G401.6 (cell line): ENCODE data around the gene WNT7B.

Source experiments
- FAIRE-seq: peaks from 2 replicates; lab custom pipeline; 2012; peaks lifted over from hg19 to GRCh38; lab: Jason Lieb, UNC

WNT7B gene

GRCh38 chr22:45905924-45906865 lies 70.8 kb downstream of the WNT7B start:
- no peak for FAIRE-seq

DNA sequence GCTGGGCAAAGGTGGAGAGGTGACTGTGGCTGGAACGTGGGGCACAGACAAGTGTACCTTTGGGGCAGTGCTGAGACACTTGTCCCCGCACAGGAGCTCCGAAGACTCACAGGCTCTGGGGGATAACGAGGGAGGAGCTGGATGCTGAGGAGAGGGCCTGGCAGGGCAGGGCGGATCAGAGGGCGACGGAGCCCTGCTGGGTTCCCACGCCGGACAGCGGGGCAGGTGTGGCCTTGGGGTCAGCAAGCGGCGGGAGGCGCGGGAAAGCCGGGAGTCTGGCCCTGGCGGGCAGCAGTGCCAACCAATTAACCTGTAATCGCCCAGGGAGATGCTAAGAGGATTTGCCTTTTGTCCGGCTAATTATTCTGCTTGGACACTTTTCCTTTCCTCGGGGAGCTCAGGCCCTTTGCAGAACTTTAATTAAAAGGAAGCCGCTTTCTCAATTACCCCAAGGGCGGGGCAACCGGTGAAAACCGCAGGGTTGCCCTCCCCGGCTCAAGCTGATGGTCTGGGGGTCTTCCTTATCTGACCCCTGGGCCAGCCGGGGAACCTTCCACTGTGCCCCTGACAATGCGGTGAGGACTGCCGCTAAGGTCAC lies 71.5 kb downstream of the WNT7B start:
- FAIRE-seq = no peak

DNA sequence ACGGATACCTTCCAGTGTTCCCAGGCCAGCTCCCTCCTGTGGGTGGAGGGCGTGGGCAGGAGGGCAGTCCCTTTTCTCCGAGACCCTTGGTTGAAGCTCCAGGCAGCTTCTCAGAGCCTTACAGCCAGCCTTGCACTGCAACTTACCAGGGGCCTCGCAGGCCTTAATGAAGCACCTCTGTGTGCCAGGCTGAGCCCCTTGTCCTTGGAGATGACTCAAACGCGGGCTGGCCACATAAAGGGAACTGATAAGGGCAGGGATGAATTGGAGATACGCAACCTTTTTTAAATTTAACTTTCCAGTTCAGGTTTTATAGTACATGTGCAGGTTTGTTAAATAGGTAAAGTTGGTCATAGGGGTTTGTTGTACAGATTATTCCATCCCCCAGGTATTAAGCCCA lies 72.7 kb downstream of the WNT7B start:
- FAIRE-seq = no peak

DNA sequence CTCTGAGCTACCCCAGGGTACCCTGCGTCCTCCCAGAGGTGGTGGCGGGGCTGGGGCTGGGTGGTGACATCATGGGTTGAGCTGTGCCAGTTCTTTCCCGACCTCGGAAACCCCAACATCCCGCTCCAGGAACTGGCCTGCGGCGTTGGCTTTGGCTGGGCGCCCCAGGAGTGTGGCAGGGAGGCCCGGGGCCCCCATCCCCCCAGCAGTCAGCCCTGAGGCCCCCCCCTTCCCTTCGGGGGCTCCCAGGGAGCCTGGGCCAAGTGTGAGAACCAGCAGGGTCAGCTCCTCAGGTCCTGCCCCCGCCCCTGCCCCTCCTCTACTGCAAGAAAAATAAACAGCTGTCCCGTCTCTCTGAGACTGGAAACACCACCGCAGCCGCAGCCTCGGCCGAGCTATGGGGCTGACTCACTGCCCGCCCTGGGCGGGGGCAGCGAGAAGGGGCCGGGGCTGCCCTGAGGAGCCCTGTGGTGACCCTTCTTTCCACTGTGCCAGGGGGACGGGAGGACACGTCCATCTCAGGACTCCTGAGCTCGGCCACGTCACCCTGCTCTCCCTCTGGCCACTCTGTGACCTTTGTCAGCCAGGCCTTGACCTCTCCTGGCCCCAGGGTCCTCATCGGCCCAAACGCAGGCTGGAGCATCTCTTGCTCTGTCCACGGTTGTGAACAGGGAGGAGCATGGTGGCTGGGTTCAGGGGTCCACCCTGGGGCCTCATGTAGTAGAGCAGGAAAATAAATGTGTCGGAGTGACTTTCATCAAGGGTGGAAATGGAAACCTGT lies 73.4 kb downstream of the WNT7B start:
- no peak for FAIRE-seq

DNA sequence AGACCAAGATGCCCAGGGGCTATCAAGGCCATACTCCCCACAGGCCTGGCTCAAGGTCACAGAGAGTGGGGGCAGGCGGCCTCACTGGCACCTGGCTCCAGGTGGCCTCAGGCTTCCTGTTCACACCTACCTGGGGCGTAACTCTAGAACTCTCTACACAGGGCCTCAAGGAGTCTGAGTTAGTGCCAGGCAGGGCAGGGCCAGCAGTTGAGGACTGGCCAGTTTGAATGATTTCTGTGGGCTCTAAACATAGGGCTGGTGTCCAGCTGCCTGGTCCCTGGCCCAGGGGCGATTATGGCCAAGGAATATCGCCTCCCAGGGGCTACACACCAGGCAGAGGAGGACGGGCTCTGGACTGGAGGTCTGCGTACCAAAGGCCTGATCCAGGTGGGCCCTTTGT lies 79.2 kb downstream of the WNT7B start:
- no peak for FAIRE-seq

- no peak for FAIRE-seq
Observed at GRCh38 chr22:45896964-45897538, 79.9 kb downstream of the WNT7B start.

DNA sequence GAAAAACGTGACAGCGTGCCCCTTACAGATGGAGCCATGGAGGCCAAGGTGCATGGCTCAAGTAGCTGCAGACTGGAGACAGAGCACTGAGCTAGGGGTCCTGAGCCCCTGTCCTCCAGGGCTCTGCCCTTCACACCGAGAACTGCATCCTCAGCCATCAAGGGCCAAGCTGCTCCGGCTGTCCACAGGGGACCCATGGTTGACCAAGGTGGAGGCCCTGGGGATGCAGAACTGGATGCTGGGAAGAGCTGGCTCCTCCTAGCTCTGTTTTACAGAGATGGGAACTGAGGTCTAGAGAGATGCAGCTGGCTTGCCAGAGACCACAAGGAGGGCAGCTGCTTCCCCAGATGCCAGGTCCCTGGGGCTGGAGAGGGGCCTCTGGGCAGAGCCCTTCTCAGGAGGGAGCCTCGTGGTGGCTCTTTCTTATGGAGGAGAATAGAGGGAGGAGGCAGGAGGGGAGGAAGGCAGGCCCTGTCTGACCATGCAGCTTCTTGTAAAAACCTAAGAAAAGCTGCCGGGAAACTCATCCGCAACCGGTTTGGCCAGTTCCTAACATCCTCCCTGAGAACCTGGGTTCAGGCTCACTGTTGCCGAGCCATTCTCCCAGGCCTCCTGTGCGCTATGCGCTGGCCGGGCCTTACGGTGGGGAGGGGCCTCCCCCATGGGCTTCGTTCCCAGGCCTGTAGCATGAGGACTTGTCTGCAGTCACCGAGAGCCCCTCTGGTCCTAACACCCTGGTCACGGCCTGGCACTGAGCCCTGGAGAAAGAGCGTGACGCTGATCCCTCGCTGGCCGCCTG lies 80.6 kb downstream of the WNT7B start:
- no peak for FAIRE-seq

- no peak for FAIRE-seq
Observed at GRCh38 chr22:45895436-45896152, 81.4 kb downstream of the WNT7B start.

- no peak for FAIRE-seq
Observed at GRCh38 chr22:45893516-45893915, 83.4 kb downstream of the WNT7B start.

DNA sequence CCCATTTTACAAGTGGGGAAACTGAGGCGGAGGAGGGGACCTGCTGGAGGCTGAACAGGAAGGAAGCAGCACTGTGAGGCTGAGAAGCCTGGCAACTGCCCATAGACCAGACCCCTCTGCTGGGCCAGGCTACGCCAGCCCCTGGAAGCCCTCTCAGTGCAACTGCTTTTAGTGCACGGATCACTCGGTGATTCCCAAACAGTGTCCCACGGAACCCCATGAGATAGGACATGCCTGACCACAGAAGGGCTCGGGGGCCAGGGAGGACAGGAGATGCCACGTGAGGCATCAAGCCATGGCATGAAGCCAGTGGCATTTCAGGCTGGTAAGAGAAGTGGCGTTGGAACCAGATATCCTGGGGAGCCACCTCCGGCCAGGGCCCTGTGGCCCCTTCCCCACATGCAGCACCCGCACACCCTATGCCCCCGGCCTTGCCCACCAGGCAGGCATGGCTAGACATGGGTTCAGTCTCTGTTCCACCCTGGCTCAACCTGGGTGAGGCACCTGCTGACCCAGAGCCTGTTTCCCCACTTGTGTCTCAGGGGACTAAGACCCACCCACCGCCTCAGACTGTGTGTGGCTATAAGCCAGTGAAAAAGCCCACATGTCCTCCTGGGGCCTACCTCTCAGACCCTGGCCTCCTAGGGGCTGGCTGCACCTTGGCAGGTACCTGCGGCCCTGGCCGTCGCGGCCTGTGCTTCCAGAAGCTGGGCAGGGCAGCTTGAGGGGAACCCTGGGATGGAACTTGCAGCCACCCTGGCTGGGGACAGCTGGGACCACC lies 84.1 kb downstream of the WNT7B start:
- FAIRE-seq = no peak

DNA sequence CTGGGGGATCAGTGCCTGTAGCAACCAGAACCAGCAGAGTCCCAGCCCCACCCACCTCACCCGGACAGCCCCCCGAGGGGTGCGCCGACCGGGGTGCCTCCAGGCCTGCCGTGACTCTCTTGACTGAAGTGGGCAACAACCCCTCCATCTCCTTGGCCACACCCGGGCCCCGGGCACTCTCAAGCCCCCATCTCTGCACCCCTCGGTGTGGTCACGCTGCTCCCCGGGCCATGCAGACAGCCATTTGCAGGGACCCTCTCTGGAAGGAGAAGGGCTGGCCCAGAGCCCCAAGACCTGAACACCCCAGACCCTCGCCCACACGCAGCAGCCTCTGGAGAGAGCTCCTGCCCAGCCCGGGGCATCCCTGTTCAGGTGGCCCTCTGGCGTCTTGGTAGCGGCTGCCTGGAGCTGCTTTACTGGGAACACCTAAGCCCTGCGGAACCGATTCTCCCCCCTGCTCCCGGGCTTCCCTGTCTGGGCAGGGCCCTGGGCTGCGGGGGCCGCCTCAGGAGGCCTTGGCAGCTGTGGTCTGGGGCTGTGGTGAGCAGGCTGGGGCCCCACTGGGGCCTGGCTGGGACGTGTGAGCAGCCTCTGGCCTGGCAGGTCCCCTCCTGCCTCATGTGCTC lies 84.9 kb downstream of the WNT7B start:
- FAIRE-seq = no peak

GRCh38 chr22:45891471-45891995 lies 85.4 kb downstream of the WNT7B start:
- FAIRE-seq = no peak

- no peak for FAIRE-seq
Observed at GRCh38 chr22:45891021-45891421, 85.9 kb downstream of the WNT7B start.

DNA sequence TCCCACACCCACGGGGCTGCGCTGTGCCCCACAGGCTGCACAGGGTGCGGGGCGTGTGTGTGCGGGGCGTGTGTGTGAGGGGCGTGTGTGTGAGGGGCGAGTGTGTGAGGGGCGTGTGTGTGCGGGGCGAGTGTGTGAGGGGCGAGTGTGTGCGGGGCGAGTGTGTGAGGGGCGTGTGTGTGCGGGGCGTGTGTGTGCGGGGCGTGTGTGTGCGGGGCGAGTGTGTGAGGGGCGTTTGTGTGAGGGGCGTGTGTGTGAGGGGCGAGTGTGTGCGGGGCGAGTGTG lies 86.7 kb downstream of the WNT7B start:
- no peak for FAIRE-seq

GRCh38 chr22:45889539-45890350 lies 87.2 kb downstream of the WNT7B start:
- no peak for FAIRE-seq

GRCh38 chr22:45889093-45889538 lies 87.8 kb downstream of the WNT7B start:
- FAIRE-seq = no peak

GRCh38 chr22:45888221-45889092 lies 88.5 kb downstream of the WNT7B start:
- no peak for FAIRE-seq
